IMR-90 (cell line): ENCODE data around the gene GPC6. TPM values are rescaled to one million over a fixed set of nuclear protein-coding genes. Genes with fewer than 3 reads are reported as not detected.

Experiments used
- ATAC-seq: fragments of 200-7000 bp; cut with Tn5 transposase; 2 replicates; pipeline ENCODE4 v1.9.1; 2020; ENCODE audit warnings: low read depth, mild to moderate bottlenecking, moderate library complexity
- BruUV-seq: library from RNA; stranded (reverse); fragments of 400-500 nt; replicated peaks from 2 replicates; lab custom pipeline; 2021; lab: Mats Ljungman, UMichigan
- CTCF ChIA-PET: fragments of 300-600 bp; formaldehyde crosslinking; extraction: SDS; loops from one replicate; lab custom pipeline; 2021; ENCODE audit warnings: antibody characterized with exemption; lab: Yijun Ruan, JAX
- POLR2A ChIA-PET: fragments of 300-600 bp; sonication (Branson Sonifier 250); formaldehyde crosslinking; loops from one replicate; lab custom pipeline; 2022; ENCODE audit warnings: antibody characterized with exemption; ENCODE audit not compliant: unreplicated experiment; lab: Charles Lee
- DNase-seq: peaks from one replicate; pipeline ENCODE4 v3.0.0; 2013
- H2AFZ ChIP-seq: replicated peaks from 2 replicates; pipeline ENCODE3; 2013; ENCODE audit warnings: low read length, mild to moderate bottlenecking; ENCODE audit not compliant: poor library complexity
- H2AK5ac ChIP-seq: 2 replicates; pipeline ENCODE4 v1.6.1; 2013; ENCODE audit warnings: low read depth, low read length, inconsistent platforms
- H2AK9ac ChIP-seq: replicated peaks from 2 replicates; pipeline ENCODE3; 2013; ENCODE audit warnings: mild to moderate bottlenecking, low read depth, low read length, moderate library complexity; ENCODE audit not compliant: poor library complexity
- H2BK120ac ChIP-seq: 2 replicates; pipeline ENCODE4 v1.6.1; 2013; ENCODE audit warnings: low read depth, low read length, inconsistent platforms
- H2BK15ac ChIP-seq: 3 replicates; pipeline ENCODE4 v1.6.1; 2013; ENCODE audit warnings: low read depth, low read length, inconsistent platforms
- H2BK20ac ChIP-seq: 2 replicates; pipeline ENCODE4 v1.6.1; 2013; ENCODE audit warnings: low read depth, mild to moderate bottlenecking, inconsistent platforms, low read length, moderate library complexity
- H2BK5ac ChIP-seq: 2 replicates; pipeline ENCODE4 v1.6.1; 2013; ENCODE audit warnings: mild to moderate bottlenecking, low read depth, low read length, inconsistent platforms; ENCODE audit not compliant: poor library complexity, severe bottlenecking
- H3K14ac ChIP-seq: replicated peaks from 2 replicates; pipeline ENCODE4 v1.6.1; 2013; ENCODE audit warnings: low read depth, low read length, inconsistent platforms
- H3K18ac ChIP-seq: 2 replicates; pipeline ENCODE4 v1.6.1; 2013; ENCODE audit warnings: low read depth, low read length, control low read depth
- H3K23ac ChIP-seq: 2 replicates; pipeline ENCODE4 v1.6.1; 2013; ENCODE audit warnings: low read depth, low read length, inconsistent platforms
- H3K27ac ChIP-seq: 2 replicates; pipeline ENCODE4 v1.5.1; 2013; ENCODE audit warnings: mild to moderate bottlenecking, control low read depth, low read length; ENCODE audit not compliant: insufficient read depth
- H3K27me3 ChIP-seq: 2 replicates; pipeline ENCODE4 v1.6.1; 2013; ENCODE audit warnings: low read length; ENCODE audit not compliant: control insufficient read depth, insufficient read depth
- H3K36me3 ChIP-seq: 2 replicates; pipeline ENCODE4 v1.6.1; 2013; ENCODE audit warnings: low read length, mixed read lengths; ENCODE audit not compliant: control insufficient read depth, insufficient read depth
- H3K4ac ChIP-seq: 2 replicates; pipeline ENCODE4 v1.6.1; 2013; ENCODE audit warnings: low read depth, low read length, inconsistent platforms
- H3K4me1 ChIP-seq: 2 replicates; pipeline ENCODE4 v1.6.1; 2013; ENCODE audit warnings: low read length, mixed read lengths; ENCODE audit not compliant: control insufficient read depth, insufficient read depth
- H3K4me2 ChIP-seq: 2 replicates; pipeline ENCODE4 v1.6.1; 2013; ENCODE audit warnings: low read depth, mild to moderate bottlenecking, control low read depth, low read length, moderate library complexity
- H3K4me3 ChIP-seq: 2 replicates; pipeline ENCODE4 v1.5.1; 2013; ENCODE audit warnings: low read depth, mild to moderate bottlenecking, control low read depth, low read length, moderate library complexity; ENCODE audit not compliant: insufficient read depth
- H3K56ac ChIP-seq: 2 replicates; pipeline ENCODE4 v1.6.1; 2013; ENCODE audit warnings: low read length, inconsistent platforms; ENCODE audit not compliant: insufficient read depth; ENCODE audit errors: extremely low read depth
- H3K79me1 ChIP-seq, 2 experiments: 2 replicates each; pipeline ENCODE4 v1.6.1; 2013; ENCODE audit warnings: low read length in 2 of 2, inconsistent platforms in 1 of 2, low read depth in 1 of 2
- H3K9ac ChIP-seq: 2 replicates; pipeline ENCODE4 v1.6.1; 2013; ENCODE audit warnings: low read depth, low read length, control low read depth
- H3K9me1 ChIP-seq: 2 replicates; pipeline ENCODE4 v1.6.1; 2013; ENCODE audit warnings: low read length, inconsistent platforms; ENCODE audit not compliant: insufficient read depth
- H3K9me3 ChIP-seq: 2 replicates; pipeline ENCODE4 v1.6.1; 2013; ENCODE audit warnings: low read length; ENCODE audit not compliant: control insufficient read depth, insufficient read depth
- H4K20me1 ChIP-seq: 2 replicates; pipeline ENCODE4 v1.6.1; 2013; ENCODE audit warnings: low read length, inconsistent platforms; ENCODE audit not compliant: insufficient read depth
- H4K5ac ChIP-seq: 2 replicates; pipeline ENCODE4 v1.6.1; 2013; ENCODE audit warnings: mild to moderate bottlenecking, low read depth, low read length, control low read depth
- H4K8ac ChIP-seq, 2 experiments: 2 replicates each; pipeline ENCODE4 v1.6.1; 2013; ENCODE audit warnings: low read depth in 2 of 2, low read length in 2 of 2, control low read depth in 1 of 2, inconsistent platforms in 1 of 2
- H4K91ac ChIP-seq: 2 replicates; pipeline ENCODE4 v1.6.1; 2013; ENCODE audit warnings: low read depth, low read length, inconsistent platforms; ENCODE audit not compliant: insufficient read depth
- BHLHE40 ChIP-seq: fragments of 150-350 bp; IDR thresholded peaks from 2 replicates; pipeline ENCODE4 v1.6.1; 2016; ENCODE audit warnings: mild to moderate bottlenecking, low read depth, low read length
- CEBPB ChIP-seq: IDR thresholded peaks from 2 replicates; pipeline ENCODE4 v1.6.1; 2012; ENCODE audit warnings: low read depth, low read length, improper control_type of control experiment
- CHD1 ChIP-seq: IDR thresholded peaks from 2 replicates; pipeline ENCODE4 v1.6.1; 2012; ENCODE audit warnings: low read depth, low read length, improper control_type of control experiment
- CTCF ChIP-seq: conservative IDR thresholded peaks from 2 replicates; pipeline ENCODE4 v1.5.1; 2012; ENCODE audit warnings: mild to moderate bottlenecking, low read depth, low read length, improper control_type of control experiment
- ELK1 ChIP-seq: fragments of 150-350 bp; IDR thresholded peaks from 2 replicates; pipeline ENCODE4 v1.6.1; 2016; ENCODE audit warnings: low read depth, mild to moderate bottlenecking, low read length, moderate library complexity, borderline replicate concordance
- FOS ChIP-seq: fragments of 150-350 bp; IDR thresholded peaks from 2 replicates; pipeline ENCODE4 v1.6.1; 2016; ENCODE audit warnings: low read depth, low read length
- MAFK ChIP-seq: IDR thresholded peaks from 2 replicates; pipeline ENCODE4 v1.6.1; 2012; ENCODE audit warnings: low read depth, low read length, improper control_type of control experiment
- MAZ ChIP-seq: IDR thresholded peaks from 2 replicates; pipeline ENCODE4 v1.6.1; 2012; ENCODE audit warnings: low read depth, mild to moderate bottlenecking, low read length, improper control_type of control experiment, moderate library complexity, borderline replicate concordance
- MXI1 ChIP-seq: IDR thresholded peaks from 2 replicates; pipeline ENCODE4 v1.6.1; 2012; ENCODE audit warnings: low read depth, mild to moderate bottlenecking, low read length, moderate library complexity, borderline replicate concordance
- NFE2L2 ChIP-seq: fragments of 150-350 bp; IDR thresholded peaks from 2 replicates; pipeline ENCODE4 v1.6.1; 2016; ENCODE audit warnings: low read depth, mild to moderate bottlenecking, low read length
- POLR2A ChIP-seq: IDR thresholded peaks from 2 replicates; pipeline ENCODE4 v1.6.1; 2012; ENCODE audit warnings: mild to moderate bottlenecking, low read depth, low read length
- RAD21 ChIP-seq: IDR thresholded peaks from 2 replicates; pipeline ENCODE4 v1.6.1; 2012; ENCODE audit warnings: low read length, improper control_type of control experiment
- RCOR1 ChIP-seq: IDR thresholded peaks from 2 replicates; pipeline ENCODE4 v1.6.1; 2012; ENCODE audit warnings: mild to moderate bottlenecking, low read length, improper control_type of control experiment; ENCODE audit not compliant: insufficient replicate concordance
- RFX5 ChIP-seq: IDR thresholded peaks from 2 replicates; pipeline ENCODE4 v1.8.0; 2012; ENCODE audit warnings: low read depth, mild to moderate bottlenecking, low read length, moderate library complexity
- SMC3 ChIP-seq: fragments of 150-350 bp; IDR thresholded peaks from 2 replicates; pipeline ENCODE4 v1.6.1; 2016; ENCODE audit warnings: low read depth, mild to moderate bottlenecking, antibody characterized with exemption, low read length, moderate library complexity
- USF2 ChIP-seq: fragments of 150-350 bp; IDR thresholded peaks from 2 replicates; pipeline ENCODE4 v1.6.1; 2017; ENCODE audit warnings: mild to moderate bottlenecking, antibody characterized with exemption, low read length, low read depth
- WGBS, 2 experiments: methylation state at CpG; one replicate each; pipeline versions ENCODE4 v1.1.5 to v1.1.7; 2013; ENCODE audit warnings: missing lambda C conversion rate in 2 of 2; ENCODE audit not compliant: insufficient read length in 1 of 2; ENCODE audit errors: extremely low coverage in 2 of 2; 5-methylcytosine and 5-hydroxymethylcytosine counted together
- dilution Hi-C: fragments of 300-500 bp; cut with HindIII; formaldehyde crosslinking; loops from one replicate; pipeline ENCODE4 v1.14.3; 2018; ENCODE audit warnings: low sequenced_read_pairs; ENCODE audit not compliant: unreplicated experiment
- in situ Hi-C: fragments of 300-500 bp; cut with MboI; formaldehyde crosslinking; loops from 3 replicates; pipeline ENCODE4 v1.14.3; 2019; ENCODE audit warnings: low sequenced_read_pairs, inconsistent platforms, mixed read lengths
- intact Hi-C: fragments of 100-400 bp; cut with micrococcal nuclease; formaldehyde crosslinking; loops from 2 replicates; pipeline ENCODE4 v1.10.0; 2022
- polyA plus RNA-seq, 3 experiments: library from polyadenylated mRNA; depleted of rRNA; stranded (reverse); fragments of >200 nt; gene quantifications; 2 replicates each; pipeline ENCODE4 v1.2.3, GENCODE V29; 2012; ENCODE audit warnings: low replicate concordance in 1 of 3
- total RNA-seq: library from RNA; depleted of rRNA; stranded (reverse); fragments of >200 nt; gene quantifications from 2 replicates; pipeline ENCODE4 v1.2.3, GENCODE V29; 2012

GPC6 gene
- total and polyA plus RNA-seq, 2 of the 4 experiments (the other 2 are of a cell fraction): 14.9 to 39.4 TPM

- no peak overlapping the region for H3K4me3 ChIP-seq
- no peak for ATAC-seq
- in situ Hi-C loops (no loop called here), intact Hi-C loops (no loop called here), dilution Hi-C loops (no loop called here)
- no peak overlapping the region for H3K9ac ChIP-seq
- BruUV-seq: no TSS peak
- H3K36me3 ChIP-seq: no peaks in the 10 kb centered on the region
- CTCF ChIA-PET: interaction anchor here (0.6 kb wide), 1 partner anchor 352 kb away, joined by 3 read pairs; no protein-coding TSS in a partner anchor
- H3K79me1 ChIP-seq: no peaks in the 10 kb centered on the region
- no peak overlapping the region for H3K27ac ChIP-seq
- H3K9me1 ChIP-seq: no peaks in the 10 kb centered on the region
- H3K4me2 ChIP-seq: no peak overlapping the region
- no CpG with 5 or more reads among the region's 1 CpG for WGBS, 2 experiments
- POLR2A ChIA-PET: no interaction called here
- H3K27me3 ChIP-seq: no peaks in the 10 kb centered on the region
- H4K8ac ChIP-seq: no peak overlapping the region
- no peak overlapping the region for H2BK15ac ChIP-seq
- no peak overlapping the region for H3K4ac ChIP-seq
- H3K14ac ChIP-seq: no peak overlapping the region
- H4K5ac ChIP-seq: no peak overlapping the region
- no peaks in the 10 kb centered on the region for H3K9me3 ChIP-seq
- H2BK20ac ChIP-seq: no peak overlapping the region
- no peak overlapping the region for H2AK5ac ChIP-seq
- H4K91ac ChIP-seq: no peak overlapping the region
- H2BK120ac ChIP-seq: no peak overlapping the region
- H4K20me1 ChIP-seq: no peaks in the 10 kb centered on the region
- H2AFZ ChIP-seq: no peak overlapping the region
- H3K18ac ChIP-seq: no peak overlapping the region
- TF ChIP-seq NFE2L2 (no peak), ELK1 (no peak), RFX5 (no peak), BHLHE40 (no peak), USF2 (no peak), RCOR1 (no peak), POLR2A (no peak), RAD21 (no peak), CHD1 (no peak), MAFK (no peak), CTCF (no peak), CEBPB (no peak), SMC3 (no peak), MAZ (no peak), FOS (no peak), MXI1 (no peak)
- no peak overlapping the region for H3K56ac ChIP-seq
- DNase-seq: no peak
- no peak overlapping the region for H3K23ac ChIP-seq
- no peak overlapping the region for H2BK5ac ChIP-seq
- no peak overlapping the region for H2AK9ac ChIP-seq
- peaks cover 6% of the 10 kb centered on the region for H3K4me1 ChIP-seq
These were observed 725.3 kb downstream of the GPC6 start for GRCh38 chr13:93951951-93952350.
